HG03159 (cell line): ENCODE results near the gene OR6C2.
A peak's percentile ranks its signal among the peaks of the same experiment; 100 is the strongest.
"Not testable (repeated sequence)": the region's sequence is repeated elsewhere in the genome, so short reads cannot be mapped to it uniquely, and the experiment has no call there.

Experiments
- ATAC-seq: cut with Tn5 transposase; IDR thresholded peaks from one replicate; pipeline ENCODE4 v1.9.1; 2021; ENCODE audit warnings: mild to moderate bottlenecking, moderate library complexity; ENCODE audit not compliant: unreplicated experiment

The OR6C2 gene

DNA sequence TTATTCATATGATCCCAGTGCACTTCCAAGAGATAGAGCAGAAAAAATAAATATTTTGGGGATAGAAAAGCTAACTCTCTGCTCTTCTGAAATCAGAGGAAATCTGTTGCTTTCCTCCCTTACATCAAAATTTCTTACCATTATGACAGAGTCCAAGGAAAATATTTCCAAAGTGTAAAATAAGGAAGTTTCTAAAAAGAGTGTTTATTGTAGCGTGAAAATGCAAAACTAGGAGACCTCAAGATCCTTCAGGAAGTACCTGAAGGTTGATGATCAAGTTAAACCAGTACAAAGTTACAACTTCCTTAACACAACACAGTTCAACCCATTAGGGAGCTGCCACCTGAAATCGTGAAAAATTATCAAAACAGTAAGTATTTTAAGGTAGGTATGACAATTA, at the start of gene OR6C2:
Gene OR6C2, plus strand, starts transcription at position 301 of the 400 bp plus-strand sequence. CDS start 8,138 bp downstream, outside the sequence.
- ATAC-seq = no peak

- ATAC-seq = no peak
These were observed 47.5 kb upstream of the OR6C2 start for GRCh38 chr12:55396326-55396725.

GRCh38 chr12:55400229-55400628, 43.6 kb upstream of the OR6C2 start, which contains the start of gene OR6C65:
OR6C65 (plus strand) TSS chr12:55400529; CDS start chr12:55400529, 0 bp downstream.
- ATAC-seq = no peak

DNA sequence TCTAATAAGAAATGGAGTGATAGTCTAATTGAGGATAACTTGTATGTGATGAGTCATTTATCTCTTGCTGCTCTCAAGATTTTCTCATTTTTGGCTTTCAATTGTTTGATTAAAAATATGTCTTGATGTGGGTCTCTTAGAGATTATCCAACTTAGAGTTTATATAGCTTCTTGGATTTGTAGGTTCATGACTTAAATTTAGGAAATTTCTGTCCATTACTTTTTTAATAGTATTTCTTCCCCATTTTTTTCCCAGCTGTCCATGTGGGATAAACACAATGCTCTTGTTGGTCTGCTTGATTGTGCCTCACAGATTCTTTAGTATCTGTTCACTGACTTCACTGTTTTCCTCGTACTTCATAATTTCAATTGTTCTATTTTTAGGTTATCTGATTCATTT, 36.0 kb upstream of the OR6C2 start:
- ATAC-seq = no peak

- not testable (repeated sequence) for ATAC-seq
These were observed 34.7 kb upstream of the OR6C2 start for GRCh38 chr12:55409133-55409532.

GRCh38 chr12:55412138-55412537, 31.7 kb upstream of the OR6C2 start:
- ATAC-seq = not testable (repeated sequence)

DNA sequence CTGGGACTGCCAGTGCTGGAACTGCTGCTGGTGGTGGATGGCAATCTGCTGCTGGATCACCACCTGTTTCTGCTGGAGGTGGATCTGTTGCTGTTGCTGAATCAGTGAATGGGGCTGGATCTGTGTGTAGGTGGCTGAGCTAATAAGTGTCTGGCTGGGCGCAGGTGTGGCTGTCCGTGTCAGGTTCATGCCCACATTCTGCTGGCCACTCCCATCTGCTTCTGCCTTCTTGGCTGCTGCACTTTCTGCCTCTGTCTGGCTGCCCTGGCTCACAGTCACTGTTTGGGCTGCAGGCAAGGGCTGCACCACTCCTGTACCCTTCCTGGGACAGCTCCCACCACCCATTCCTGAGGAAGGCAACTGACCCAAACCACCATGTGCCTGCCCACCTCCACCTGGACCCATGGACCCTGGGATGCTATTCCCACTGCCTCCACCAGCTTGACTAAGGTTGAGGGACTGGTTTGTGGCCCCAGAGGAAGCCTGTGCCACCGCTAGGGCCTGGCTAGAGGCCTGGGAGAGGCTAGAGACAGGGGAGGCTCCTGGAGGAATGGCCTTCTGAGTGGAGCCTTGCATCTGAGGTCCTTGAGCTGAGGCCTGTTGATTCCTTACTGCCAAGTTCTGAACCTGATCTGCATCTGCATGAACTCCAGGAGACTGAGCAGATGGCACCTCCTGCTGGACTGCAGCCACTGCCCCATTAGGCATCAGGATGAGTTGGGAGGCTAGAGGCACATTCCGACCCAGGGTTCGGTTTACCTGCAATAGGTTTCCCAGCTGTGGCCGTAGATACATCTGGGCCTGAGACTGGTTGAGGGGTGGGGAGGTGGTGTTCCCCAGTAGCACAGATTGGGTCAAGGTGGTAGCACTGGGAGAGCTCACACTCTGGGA, 30.1 kb upstream of the OR6C2 start:
- not testable (repeated sequence) for ATAC-seq

DNA sequence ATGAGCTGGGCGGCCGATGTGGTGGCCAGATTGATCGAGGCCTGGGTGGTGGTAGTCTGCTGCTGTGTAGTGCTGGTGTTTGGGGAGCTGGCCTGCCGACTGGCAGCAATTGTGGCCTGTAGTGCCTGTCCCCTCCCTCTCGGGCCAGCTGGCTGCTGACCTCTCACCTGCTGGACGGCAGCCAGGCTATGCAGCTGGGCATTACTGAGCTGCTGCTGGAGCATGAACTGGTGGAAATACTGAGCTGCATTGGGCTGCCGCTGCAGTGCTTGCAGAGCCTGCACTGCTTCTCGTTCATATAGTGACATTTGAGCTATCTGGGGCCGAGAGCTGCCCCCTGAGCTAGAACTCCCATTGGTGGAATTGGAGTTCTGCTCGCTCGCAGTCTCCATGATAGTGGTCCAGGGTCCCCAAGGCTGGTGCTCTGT, 29.5 kb upstream of the OR6C2 start:
- ATAC-seq = not testable (repeated sequence)

GRCh38 chr12:55414889-55415288, 29.0 kb upstream of the OR6C2 start:
- peak; percentile 53 for ATAC-seq

GRCh38 chr12:55416961-55417360, 26.9 kb upstream of the OR6C2 start:
- ATAC-seq = no peak

- no peak for ATAC-seq
These were observed 23.4 kb upstream of the OR6C2 start for GRCh38 chr12:55420307-55420962.

- no peak for ATAC-seq
These were observed 17.9 kb upstream of the OR6C2 start, which contains the start of gene OR6C76 for GRCh38 chr12:55425954-55426353. OR6C76 (plus strand) TSS chr12:55426254; CDS start chr12:55426254, 0 bp downstream.

DNA sequence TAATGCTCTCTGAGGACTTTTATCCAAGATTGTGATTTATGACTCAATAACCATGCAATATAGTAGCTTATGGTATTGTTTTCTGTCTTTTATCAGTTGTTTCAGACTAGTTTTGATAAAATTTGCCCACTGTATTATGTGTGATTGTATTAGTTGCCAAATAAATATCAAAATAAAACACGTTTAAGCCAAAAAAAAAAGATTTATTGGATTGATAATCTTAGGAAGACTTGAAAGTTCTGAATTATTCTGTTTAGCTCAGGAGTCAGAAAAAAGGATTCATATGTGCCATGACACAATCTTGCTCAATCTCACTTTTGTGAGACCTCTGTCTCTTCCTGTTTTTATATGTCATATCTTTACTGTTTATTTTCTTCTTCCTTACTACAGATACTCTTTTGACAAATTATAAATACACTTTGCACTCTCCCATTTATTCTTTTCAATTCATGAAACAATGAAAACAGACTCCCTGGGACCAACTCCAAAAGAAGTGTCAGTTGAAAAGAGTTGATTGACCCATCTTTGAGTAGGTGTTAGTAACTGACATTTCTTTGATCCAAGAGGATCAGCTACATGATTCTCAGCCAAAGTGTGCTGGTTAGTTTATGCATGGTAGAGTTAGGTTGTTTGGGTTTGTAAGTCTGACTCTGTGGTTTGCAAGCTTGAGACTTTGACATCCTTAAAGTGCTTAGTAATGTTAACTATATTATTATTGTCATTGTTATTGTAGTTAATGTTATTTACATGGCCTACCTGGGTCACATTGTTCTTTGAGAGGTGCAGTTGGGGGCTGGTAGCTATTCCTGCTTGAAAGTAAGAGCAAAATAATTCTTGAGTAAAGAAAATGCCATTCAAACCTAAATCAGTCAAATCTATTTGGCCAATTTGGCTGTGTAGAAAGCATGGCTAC, 15.3 kb upstream of the OR6C2 start:
- no peak for ATAC-seq

- ATAC-seq = not testable (repeated sequence)
These were observed 2.6 kb upstream of the OR6C2 start for GRCh38 chr12:55441233-55441632.

GRCh38 chr12:55445357-55445756, 1.5 kb downstream of the OR6C2 start:
- no peak for ATAC-seq

DNA sequence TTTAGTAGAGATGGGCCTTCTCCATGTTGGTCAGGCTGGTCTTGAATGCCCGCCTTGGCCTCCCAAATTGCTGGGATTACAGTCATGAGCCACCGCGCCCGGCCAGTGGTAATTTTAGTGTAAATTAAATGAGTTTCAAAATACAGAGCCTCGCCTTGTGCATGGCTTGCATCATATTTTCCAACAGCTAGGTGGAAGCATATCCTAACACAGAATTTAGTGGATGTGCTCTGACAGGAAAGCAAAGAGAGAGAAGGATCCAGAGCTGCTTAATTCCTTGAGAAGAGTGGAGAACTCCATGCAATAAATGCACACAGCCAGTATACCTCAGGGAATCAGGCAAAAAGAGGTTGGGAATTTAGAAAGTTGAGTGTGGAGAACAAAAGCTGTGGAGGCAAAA, 2.5 kb downstream of the OR6C2 start:
- ATAC-seq = no peak

DNA sequence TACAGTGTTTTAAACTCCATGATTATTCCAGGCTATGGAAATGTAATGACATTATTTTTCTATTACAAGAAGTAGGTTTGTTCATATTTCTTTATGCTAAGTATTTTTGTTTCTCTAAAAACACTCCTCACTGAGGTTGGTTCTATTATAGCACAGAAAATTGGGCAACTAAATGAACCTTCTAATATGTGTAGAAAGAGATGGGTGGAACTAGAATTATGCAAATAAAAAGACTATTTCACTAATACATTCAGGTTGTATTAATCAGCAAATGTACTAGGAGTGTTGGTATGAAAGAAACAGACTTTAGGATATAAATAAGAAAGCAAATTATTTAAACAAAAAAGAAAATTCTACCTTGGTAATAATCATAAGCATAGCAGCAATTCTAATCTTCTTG, 4.9 kb downstream of the OR6C2 start:
- no peak for ATAC-seq

GRCh38 chr12:55464926-55465325, 21.1 kb downstream of the OR6C2 start:
- not testable (repeated sequence) for ATAC-seq

- peak; percentile 94 for ATAC-seq
These were observed 24.0 kb downstream of the OR6C2 start for GRCh38 chr12:55467836-55468235.

DNA sequence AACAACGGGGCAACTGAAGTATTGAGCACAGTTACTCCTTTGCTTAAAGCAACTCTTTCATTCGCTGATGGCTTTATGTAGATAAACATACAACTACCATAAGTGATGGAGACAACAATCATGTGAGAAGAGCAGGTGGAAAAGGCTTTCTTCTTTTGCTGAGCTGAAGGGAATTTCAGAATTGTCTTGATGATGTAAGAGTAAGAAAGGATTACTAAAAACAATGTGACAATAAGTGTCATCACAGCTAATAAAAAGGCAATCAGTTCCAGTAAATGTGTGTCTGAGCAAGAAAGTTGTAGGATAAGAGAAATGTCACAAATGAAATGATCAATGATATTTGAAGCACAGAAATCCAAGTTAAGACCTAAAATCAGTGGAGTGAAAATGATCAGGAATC, 25.4 kb downstream of the OR6C2 start:
- ATAC-seq = no peak
